HG03565 (cell line): ENCODE measurements around the gene LCN15.
"Not testable (repeated sequence)": the region's sequence is repeated elsewhere in the genome, so short reads cannot be mapped to it uniquely, and the experiment has no call there.

Source experiments
- ATAC-seq: cut with Tn5 transposase; IDR thresholded peaks from one replicate; pipeline ENCODE4 v1.9.1; 2021; ENCODE audit warnings: mild to moderate bottlenecking, moderate library complexity; ENCODE audit not compliant: unreplicated experiment

LCN15 gene

GRCh38 chr9:136775191-136775590, 10.9 kb upstream of the LCN15 start:
- ATAC-seq: no peak

DNA sequence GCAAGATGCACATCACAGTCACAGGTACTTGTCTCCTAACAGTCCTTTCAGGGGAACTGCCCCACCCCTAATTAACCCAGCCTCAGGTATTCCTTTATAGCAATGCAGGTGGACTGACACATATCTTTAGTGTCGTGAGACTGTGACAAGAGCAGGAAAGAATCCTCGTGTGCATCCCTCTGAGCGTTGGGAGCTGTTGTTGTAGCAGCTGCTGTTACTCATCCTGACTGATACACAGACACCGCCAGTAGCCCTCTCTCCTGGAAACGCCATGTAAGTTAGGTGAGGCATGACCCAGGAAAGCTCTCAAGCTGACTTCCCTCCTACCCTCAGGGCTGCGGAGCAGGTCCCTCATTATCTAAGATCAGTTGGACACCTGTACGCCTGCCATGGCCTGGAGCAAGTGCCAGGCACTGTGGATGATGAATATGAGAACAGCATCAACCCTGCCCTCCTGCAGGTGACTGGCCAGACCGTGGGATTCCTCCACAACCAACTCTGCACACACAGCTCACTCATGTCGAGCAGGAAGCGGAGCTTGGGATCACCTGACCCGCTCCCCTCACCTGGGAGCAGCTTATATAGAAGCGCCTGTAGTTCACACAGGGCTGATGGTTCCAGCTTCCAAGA, 10.2 kb upstream of the LCN15 start:
- ATAC-seq: no peak

DNA sequence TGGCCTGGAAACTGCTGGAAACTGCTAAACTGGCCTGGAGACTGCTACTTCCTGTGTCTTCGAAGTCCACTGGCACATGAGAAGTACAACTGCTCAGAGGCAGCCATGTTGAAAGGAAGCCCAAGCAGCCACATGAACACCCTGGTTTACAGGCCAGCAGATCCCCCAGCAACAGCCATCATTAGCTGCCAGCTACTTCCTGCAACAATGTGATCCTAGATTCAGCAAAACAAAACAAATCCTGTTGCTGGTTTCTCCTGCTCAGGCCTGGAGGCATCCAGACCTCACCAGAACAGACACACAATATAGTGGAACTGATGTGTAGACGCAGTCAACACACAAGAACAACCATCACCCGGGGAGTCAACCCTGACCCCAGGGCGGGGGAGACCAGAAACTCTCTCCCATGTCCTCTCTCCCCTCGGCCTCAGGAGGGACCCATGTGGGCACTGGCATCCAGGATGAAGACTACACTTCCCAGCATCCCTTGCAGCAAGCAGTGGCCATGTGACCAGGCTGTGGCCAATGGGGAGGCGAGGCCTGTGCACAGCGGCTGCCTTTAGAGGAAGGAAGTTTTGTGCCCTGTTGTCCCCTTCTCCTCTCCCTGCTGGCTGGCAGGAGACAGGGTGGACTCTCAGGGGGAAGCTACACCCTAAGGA, 9.2 kb upstream of the LCN15 start:
- ATAC-seq: no peak

- ATAC-seq: no peak
Observed at GRCh38 chr9:136771907-136772415, 7.6 kb upstream of the LCN15 start.

- no peak for ATAC-seq
Observed at GRCh38 chr9:136769710-136770191, 5.4 kb upstream of the LCN15 start.

DNA sequence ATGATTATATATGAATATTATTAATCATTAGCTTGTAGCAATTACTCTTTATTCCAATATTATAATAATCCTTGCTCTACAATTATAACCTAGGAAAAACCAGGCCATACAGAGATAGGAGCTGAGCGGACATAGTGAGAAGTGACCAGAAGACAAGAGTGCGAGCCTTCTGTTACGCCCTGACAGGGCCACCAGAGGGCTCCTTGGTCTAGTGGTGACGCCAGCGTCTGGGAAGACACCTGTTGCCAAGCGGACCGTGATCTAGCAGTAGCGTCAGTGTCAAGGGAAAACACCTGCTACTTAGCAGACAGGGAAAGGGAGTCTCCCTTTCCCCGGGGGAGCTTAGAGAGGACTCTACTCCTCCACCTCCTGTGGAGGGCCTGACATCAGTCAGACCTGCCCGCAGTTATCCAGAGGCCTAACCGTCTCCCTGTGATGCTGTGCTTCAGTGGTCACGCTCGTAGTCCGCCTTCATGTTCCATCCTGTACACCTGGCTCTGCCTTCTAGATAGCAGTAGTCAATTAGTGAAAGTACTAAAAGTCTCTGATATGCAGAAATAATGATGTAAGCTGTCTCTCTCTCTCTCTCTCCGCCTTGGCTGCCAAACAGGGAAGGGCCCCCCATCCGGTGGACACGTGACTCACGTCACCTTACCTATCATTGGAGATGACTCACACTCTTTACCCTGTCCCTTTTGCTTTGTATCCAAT, 2.2 kb upstream of the LCN15 start:
- not testable (repeated sequence) for ATAC-seq

- not testable (repeated sequence) for ATAC-seq
Observed at GRCh38 chr9:136765745-136766409, 1.6 kb upstream of the LCN15 start.

DNA sequence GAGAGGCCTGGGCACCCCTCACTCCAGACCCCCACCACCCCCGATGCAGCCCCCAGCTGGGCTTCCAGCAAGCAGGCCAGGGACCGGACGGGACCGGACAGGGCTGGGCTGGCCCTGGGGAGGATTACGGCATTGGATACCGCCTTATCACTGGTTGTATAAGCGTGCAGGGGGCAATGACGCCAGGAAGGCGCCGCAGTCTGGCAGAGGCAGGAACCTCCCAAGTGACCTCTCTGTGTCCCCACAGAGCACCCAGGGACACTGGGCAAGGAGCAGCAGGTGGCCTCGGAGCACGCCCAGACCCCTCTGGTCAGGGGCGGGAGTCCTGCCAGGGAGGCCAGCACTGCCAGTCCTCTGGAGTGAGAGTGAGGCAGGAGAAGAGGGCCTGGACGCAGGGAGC, 723 bp upstream of the LCN15 start:
- ATAC-seq: no peak

GRCh38 chr9:136763649-136764035, 676 bp downstream of the LCN15 start:
- ATAC-seq: no peak

GRCh38 chr9:136762915-136763648, 1.2 kb downstream of the LCN15 start:
- ATAC-seq: no peak

GRCh38 chr9:136762221-136762691, 2.1 kb downstream of the LCN15 start:
- ATAC-seq: no peak

DNA sequence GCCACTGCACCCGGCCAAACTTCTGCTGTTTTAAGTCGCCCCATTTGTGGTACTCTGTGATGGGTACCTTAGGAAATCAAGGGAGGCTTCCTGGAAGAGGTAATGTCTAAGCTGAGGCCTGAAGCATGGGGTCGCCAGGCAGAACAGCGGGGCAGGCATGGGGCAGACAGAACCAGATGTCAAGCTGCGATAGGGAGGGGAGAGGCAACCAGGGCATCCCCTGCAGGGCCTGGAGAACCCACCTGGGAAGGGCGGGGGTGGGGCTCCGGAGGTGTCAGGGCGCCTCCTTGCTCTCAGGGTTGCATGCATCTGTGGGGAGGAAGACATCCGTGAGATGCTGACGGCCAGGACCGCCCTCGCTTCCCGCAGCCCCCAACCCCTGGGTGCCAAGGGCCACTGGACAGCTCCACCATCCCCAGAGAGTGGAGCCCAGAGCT, 2.8 kb downstream of the LCN15 start:
- no peak for ATAC-seq

GRCh38 chr9:136760834-136761544, 3.3 kb downstream of the LCN15 start:
- not testable (repeated sequence) for ATAC-seq

GRCh38 chr9:136760424-136760823, 3.9 kb downstream of the LCN15 start:
- no peak for ATAC-seq

- no peak for ATAC-seq
Observed at GRCh38 chr9:136759436-136760325, 4.6 kb downstream of the LCN15 start.

- ATAC-seq: no peak
Observed at GRCh38 chr9:136759001-136759400, 5.3 kb downstream of the LCN15 start.

- no peak for ATAC-seq
Observed at GRCh38 chr9:136757751-136758140, 6.6 kb downstream of the LCN15 start.

DNA sequence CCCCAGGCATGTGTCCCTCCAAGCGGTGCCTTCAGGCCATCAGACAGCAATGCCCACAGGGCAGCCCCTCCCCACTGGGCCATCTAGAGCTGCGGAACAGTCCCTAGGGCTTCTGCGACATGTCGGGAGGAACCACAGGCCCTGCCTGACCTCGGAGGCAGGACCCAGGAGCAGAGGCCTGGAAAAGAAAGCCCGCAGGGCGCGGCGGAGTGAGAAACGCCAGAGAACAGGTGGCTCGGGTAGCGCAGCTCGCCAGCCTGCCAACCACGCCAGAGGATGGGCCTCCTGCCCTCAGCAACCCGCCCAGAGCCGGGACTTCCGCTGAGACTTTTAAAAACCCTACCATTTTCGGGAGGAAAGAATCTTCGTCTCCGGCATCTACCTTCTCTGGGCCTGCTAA, 7.0 kb downstream of the LCN15 start:
- ATAC-seq: no peak

DNA sequence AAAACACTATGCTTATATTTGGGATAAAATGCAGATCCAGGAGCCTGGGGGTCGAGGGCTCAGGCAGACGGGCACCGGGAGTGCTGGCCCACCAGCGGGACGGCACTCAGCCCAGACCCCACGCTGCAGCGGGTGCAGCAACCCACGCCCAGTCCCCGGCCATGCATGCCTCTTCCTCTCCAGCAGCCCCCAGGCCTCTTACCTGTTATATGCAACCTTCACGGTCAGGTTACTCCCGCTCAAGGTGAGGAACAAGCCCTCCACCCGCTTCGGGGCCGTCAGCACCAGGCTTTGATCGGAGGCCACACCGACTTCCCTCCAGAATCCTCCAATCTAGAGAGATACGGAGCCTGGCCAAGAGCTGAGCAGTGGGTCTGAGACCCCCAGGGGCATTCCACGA, 7.5 kb downstream of the LCN15 start:
- no peak for ATAC-seq
